KBM-7 (cell line): ENCODE data around the gene RNASE8.

Experiments
- DNase-seq: peaks from one replicate; pipeline ENCODE4 v3.0.0-alpha.2; 2015
- in situ Hi-C: fragments of 300-500 bp; cut with MboI; formaldehyde crosslinking; loops from 2 replicates; pipeline ENCODE4 v1.14.3; 2020; ENCODE audit warnings: low sequenced_read_pairs, low pct_unique_long_range_greater_than_20kb, mixed read lengths

RNASE8 gene

GRCh38 chr14:21086908-21087293 lies 29.3 kb downstream of the RNASE8 start:
- no peak for DNase-seq
- in situ Hi-C loops = no loop called here

DNA sequence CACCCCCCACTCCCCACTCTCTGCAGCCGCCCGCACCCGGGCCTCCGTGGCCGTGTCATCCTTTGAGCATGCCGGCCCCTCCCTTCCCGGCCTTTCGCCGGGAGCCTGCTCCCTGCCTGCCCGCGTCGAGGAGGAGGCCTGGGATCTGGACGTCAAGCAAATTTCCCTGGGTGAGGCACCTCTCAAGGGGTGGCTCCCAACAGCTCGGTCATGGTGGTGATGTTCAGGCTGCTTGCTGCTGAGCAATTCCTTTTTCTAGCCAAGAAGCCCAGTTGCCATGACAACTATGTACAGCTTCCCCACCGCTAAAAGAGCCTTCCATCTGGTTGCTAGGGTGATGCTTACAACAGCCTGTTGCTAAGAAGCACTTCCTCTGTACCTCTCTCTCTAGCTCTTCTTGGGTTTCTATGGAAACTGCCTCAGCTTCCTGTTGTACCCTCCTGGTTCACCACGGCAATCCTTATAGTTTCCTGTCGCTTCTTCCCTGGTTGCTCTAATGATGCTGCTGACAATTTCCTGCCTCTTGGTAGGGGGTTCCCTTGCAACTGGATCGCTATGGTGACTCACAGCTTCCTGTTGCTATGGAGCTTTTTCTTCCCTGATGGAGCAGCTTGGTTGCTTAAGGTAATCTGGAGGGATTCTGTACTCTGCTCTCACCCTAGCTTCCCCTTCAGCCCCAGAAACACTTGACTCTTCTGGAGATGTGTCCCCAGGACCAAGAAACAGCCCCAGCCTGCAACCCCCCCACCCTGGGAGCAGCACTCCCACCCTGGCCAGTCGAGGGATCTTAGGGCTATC lies 29.9 kb downstream of the RNASE8 start:
- peak; percentile 88 for DNase-seq
- in situ Hi-C loops = no loop called here

- in situ Hi-C loops = no loop called here
- DNase-seq = no peak
These were observed 31.1 kb downstream of the RNASE8 start for GRCh38 chr14:21088687-21089086.

GRCh38 chr14:21089271-21089670 lies 31.6 kb downstream of the RNASE8 start:
- no peak for DNase-seq
- in situ Hi-C loops = no loop called here

DNA sequence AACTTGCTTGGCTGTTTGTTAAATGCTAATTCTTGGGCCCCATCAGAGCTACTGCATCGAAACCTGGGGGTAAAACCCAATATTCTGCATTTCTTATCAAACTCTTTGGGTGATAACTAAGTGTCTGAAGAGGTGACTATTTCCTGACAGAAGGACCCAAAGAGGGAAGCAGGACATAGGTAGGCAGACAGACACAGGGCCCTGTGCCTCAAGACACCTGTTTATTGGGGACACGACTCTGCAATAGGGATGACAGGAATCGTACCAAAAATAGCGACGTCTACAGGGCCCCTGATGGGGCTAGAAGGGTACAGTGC lies 32.2 kb downstream of the RNASE8 start:
- DNase-seq = no peak
- in situ Hi-C loops = no loop called here

GRCh38 chr14:21090194-21090939 lies 32.7 kb downstream of the RNASE8 start:
- DNase-seq = peak; percentile 41
- in situ Hi-C loops = no loop called here

GRCh38 chr14:21090940-21091663 lies 33.5 kb downstream of the RNASE8 start:
- in situ Hi-C loops = no loop called here

GRCh38 chr14:21091821-21092272 lies 34.2 kb downstream of the RNASE8 start:
- DNase-seq = no peak
- in situ Hi-C loops = no loop called here

More at GRCh38 chr14:21090940-21091663, 33.5 kb downstream of the RNASE8 start:
- DNase-seq = no peak

- peak; percentile 87 for DNase-seq
- in situ Hi-C loops = no loop called here
These were observed 34.8 kb downstream of the RNASE8 start for GRCh38 chr14:21092273-21093011.

DNA sequence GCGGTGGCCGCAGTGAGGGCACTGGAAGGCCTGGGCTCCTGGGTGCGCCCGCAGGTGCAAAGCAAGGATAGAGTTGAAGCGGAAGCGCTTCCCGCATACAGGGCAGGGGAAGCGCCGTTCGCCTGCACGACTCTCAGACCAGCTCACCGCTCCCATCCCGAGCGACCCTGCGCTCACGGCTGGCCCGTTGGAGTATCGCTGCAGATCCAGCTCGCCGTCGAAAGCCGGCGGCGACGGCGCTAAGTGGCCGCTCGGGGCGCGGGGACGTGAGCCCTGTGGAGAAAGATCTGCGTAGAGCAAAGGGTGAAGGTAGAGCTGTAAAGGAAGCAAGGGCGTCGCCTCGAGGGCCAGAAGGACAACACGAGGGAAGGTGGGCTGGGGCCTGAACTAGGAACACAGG lies 35.4 kb downstream of the RNASE8 start:
- DNase-seq = no peak
- in situ Hi-C loops = no loop called here

GRCh38 chr14:21093769-21094681 lies 36.4 kb downstream of the RNASE8 start:
- DNase-seq = no peak
- in situ Hi-C loops = no loop called here

GRCh38 chr14:21095430-21096205 lies 38.0 kb downstream of the RNASE8 start:
- in situ Hi-C loops = no loop called here
- no peak for DNase-seq

DNA sequence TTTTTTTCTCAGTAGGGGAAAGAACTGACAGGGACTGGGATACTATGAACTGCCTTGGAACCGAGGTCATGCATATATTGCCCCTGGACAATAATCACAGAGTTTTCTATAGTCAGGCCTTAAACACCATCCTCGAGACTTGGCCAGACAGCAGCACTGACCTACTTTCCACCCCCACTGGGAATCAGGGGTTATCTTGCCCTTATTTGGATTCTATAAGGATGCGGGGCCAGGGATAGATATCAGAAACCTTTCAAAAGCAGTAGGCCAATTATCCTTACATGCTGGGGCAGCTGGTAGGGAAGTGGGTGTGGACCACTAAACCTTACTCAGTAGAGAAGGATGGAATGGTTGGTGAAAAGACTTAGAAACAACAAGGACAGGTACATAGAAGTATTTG lies 38.8 kb downstream of the RNASE8 start:
- no peak for DNase-seq
- in situ Hi-C loops = no loop called here

GRCh38 chr14:21096978-21097635 lies 39.5 kb downstream of the RNASE8 start:
- in situ Hi-C loops = no loop called here
- no peak for DNase-seq

GRCh38 chr14:21097636-21098075 lies 40.0 kb downstream of the RNASE8 start:
- in situ Hi-C loops = no loop called here
- DNase-seq = no peak

DNA sequence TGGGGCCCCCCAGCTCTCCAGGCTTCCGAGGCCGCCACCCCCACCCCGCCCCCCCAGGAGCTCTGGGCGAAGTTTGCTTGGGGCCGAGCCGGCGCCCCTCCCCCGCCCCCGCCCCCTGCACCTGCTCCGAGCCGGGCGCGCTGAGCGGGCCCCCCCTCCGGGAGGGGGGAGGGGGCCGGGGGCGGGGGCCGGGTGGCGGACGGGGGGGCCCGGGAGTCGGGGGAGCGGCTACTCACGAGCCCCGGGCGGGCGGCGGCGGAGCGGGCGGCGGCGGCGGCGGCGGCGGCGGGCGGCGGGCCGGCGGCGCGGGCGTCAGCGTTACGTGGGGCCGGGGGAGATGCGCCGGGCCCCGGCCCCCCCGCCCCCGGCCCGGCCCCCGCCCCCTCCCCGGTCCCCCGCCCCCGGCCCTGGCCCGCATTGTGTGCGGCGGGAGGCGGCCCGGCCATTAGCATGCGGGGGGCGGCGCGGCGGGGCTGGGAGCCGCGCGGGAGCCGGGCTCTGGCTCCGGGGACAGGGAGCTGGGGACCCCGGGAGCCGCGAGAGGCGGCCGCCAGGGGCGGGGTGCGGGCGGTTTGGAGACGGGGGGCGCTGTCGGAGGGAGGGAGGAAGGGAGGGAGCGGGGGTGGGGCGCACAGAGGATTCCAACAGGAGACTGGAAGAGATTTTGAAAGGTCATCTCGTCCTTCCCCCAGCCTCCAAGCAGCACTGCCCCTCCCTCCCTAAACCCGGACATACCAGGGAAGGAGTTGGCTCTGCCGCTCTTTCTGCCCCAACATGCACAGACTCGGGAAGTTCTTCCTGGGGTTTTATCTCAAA lies 40.7 kb downstream of the RNASE8 start, which contains the start of gene ZNF219:
Gene ZNF219 (minus strand): TSS at position 580 of the 816 bp plus-strand sequence. CDS start 5,064 bp downstream, outside the sequence.
- DNase-seq = peak; percentile 40

More for the DNA sequence above, 40.7 kb downstream of the RNASE8 start, which contains the start of gene ZNF219:
- in situ Hi-C loops = no loop called here
